GM19463 (cell line): ENCODE results near the gene ZNF778.

Source experiments
- ATAC-seq: cut with Tn5 transposase; IDR thresholded peaks from one replicate; pipeline ENCODE4 v1.9.1; 2021; ENCODE audit warnings: mild to moderate bottlenecking, moderate library complexity; ENCODE audit not compliant: unreplicated experiment

The ZNF778 gene

GRCh38 chr16:89273741-89274472 lies 56.4 kb downstream of the ZNF778 start:
- ATAC-seq: no peak

DNA sequence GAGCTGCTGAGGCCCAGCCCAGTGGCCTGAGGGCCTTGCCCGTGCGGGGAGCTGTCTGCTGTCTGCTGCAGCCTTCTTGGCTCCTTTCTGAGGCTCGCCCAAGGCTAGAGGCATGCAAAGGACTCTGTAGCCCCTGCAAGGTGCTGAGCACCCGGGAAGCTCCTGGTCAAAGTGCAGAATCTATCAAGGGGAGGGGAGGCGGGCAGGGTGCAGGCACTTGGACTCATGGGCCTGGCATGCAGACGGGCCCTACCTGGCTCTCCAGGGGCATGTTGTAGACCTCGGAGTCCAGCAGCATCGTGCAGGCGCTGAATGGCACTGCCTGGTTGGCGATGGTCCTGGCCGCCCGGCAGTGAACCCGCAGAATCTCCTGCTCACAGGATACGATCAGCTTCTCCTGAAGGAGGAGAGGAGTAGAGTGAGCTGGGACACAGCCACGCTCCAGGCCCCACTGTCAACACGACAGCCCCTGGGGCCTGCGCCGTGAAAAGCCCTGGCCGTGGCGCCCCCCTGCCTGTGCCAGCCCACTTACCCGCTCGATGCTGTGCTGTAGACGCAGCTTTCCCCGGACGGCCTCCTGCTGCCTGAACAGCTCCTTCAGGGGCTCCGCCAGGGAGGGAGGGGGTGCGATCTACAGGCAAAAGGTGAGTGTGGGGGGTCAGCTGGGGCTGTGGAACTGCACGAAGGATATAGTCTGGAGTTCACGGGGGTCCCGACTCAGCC lies 57.2 kb downstream of the ZNF778 start:
- no peak for ATAC-seq

DNA sequence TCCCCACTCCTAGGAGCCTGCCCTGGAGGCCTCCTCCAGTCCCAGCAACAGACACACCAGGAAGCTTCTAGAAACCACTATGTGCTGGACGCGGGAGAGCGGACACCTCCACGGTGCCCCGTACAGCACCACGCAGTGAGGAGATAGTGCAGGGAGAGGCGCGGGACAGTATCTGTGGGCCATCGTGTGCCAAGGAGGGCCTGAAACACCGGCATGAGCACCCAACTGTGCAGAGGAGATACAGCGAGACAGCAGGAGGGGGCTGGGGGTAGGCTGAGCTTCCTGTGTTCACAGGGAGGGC lies 57.7 kb downstream of the ZNF778 start:
- no peak for ATAC-seq

GRCh38 chr16:89275837-89276720 lies 58.6 kb downstream of the ZNF778 start:
- no peak for ATAC-seq

DNA sequence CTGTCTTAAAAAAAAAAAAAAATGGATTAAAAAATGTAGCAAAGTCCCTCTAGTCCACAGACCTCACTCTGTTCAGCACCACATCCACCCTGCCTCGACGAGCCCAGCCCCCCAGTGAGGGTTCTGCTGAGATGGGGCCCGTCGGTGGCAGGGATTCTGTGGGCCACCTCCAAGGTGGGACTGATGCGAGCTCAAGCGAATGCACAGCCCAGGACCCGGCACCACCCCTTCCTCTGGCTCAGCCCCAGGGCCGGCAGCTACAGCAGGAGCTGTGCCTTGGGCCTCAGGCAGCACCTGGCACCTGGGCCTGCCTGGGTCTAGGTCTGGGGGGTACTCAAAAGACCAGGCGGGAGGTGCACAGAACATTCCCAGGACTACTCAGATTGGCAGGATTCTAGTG lies 59.5 kb downstream of the ZNF778 start:
- ATAC-seq: no peak

- ATAC-seq: no peak
These were observed 60.3 kb downstream of the ZNF778 start for GRCh38 chr16:89277641-89278341.

DNA sequence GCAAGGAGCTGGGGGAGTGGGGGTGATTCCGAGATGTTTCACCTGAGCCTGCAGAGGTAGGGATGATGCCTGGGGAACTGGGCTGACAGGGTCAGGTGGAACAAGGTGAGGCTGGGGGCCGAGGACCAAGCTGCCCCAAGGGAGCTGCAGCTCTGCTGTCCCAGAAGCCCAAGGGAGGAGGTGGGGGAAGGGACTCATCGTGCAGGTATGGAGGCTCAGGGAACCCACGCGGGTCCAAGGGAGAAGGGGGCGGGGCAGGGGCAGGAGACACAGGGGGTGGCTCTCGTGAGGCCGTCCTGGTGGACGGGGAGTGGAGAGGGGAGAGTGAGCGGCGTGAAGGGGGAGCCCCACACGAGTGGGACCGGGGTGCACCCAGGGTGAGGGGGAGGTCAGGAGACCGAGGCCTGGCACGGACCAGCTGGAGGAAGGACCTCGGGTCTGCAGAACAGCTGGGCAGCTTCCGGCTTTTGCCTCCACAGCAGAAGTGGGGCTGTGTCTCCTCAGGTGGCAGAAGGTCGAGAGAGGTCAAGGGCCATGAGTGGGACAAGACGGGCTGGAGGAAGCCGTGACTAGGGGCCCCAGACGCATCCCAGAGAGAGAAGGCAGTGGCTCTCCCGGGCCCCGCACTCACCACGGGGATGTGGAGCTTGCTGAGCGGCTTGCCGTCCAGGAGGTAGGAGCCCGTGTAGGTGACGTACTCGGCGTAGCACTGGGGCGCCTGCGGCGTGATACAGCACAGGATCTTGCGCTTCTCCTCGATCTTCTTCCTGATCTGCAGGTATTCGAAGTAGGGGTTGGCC lies 61.1 kb downstream of the ZNF778 start:
- ATAC-seq: no peak

- ATAC-seq: no peak
These were observed 62.4 kb downstream of the ZNF778 start for GRCh38 chr16:89279666-89280481.

GRCh38 chr16:89280546-89281188 lies 63.2 kb downstream of the ZNF778 start:
- no peak for ATAC-seq

DNA sequence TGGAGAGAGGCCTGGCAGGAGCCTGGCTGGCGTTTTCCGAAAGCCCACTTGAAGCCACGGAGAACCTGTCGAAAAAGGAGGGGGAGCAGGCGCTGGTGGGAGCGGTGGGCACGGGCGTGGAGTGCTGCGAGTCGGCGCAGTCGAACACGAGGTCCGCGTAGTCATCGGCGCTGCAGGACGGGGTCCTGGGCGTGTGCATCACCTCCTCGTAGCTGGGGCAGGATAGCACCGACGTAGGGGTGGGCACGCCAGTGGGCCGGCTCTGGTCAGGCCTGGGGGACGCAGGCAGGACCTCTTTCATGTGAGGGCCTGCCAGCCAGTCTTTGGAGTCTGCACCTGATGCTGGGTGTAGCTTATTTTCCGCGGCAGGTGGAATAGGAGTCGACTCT lies 63.7 kb downstream of the ZNF778 start:
- ATAC-seq: no peak

DNA sequence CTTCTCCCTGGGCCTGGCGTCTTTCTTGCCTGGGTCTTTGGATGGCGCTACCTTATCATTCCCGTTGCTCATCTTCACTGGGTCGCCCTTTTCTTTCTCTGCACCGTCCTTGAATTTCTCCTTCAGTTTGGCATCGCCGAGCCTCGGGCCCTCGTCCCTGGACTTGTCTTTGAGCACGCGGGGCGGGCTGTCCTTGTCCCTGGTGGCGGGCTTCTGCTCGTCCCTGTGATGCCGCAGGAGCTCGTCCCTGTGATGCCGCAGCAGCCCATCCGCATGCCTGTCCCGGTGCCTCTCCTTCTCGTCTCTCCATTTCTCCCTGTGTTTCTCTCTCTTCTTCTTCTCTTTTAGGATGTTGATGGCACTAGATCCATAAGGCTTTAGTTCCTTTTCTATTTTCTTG lies 64.3 kb downstream of the ZNF778 start:
- ATAC-seq: no peak

DNA sequence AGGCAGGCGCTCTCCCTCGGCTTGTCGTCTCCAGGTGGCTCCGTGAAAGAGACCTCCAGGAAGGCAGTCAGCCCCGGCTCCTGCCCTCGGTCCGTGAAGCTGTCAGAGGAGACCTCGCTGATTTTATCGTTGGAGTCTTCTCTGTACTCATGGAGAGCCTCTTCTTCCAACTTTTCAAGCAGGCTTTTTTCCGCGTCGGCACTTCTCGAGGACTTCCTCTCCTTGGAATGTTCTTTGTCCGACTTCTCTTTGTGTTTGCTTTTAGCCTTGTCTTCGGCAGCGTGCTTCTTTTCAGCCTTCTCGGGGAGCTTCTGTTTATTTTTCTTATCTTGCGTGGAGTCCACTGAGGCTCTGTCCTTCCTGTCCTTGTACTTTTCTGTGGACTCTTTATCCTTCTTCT lies 65.0 kb downstream of the ZNF778 start:
- ATAC-seq: no peak

GRCh38 chr16:89283449-89283848 lies 65.9 kb downstream of the ZNF778 start:
- no peak for ATAC-seq

- no peak for ATAC-seq
These were observed 67.9 kb downstream of the ZNF778 start for GRCh38 chr16:89285381-89285780.

GRCh38 chr16:89286096-89286495 lies 68.6 kb downstream of the ZNF778 start:
- no peak for ATAC-seq
